ENCODE measurements around the gene MUCL3. TPM values are rescaled to one million over a fixed set of nuclear protein-coding genes. Genes with fewer than 3 reads are reported as not detected.
A peak's percentile ranks its signal among the peaks of the same experiment; 100 is the strongest.
"Not testable (repeated sequence)": the region's sequence is repeated elsewhere in the genome, so short reads cannot be mapped to it uniquely, and the experiment has no call there.

The MUCL3 gene
- total and polyA plus RNA-seq, 12 donors, result under 0.01 to 0.02 TPM; not detected in 10

GRCh38 chr6:30907758-30908591, 32.8 kb upstream of the MUCL3 start, which contains the start of gene GTF2H4:
Gene GTF2H4 (plus strand): TSS chr6:30908207.
- DNase-seq, result peak; percentile 95 to 99 (median 98)
- H3K36me3 ChIP-seq (replicated peaks in 1 of 2), result peaks cover 0 to 33% of the 10 kb centered on the region in 2 donors
- H3K4me3 ChIP-seq, result peak within 1 kb of the TSS; percentile 48 to 99 (median 56)
- H3K27me3 ChIP-seq, result no peaks in the 10 kb centered on the region
- intact Hi-C loops (cut with DNase I), result no loop called here
- peaks cover 5 to 11% of the 10 kb centered on the region in 2 donors for H3K4me1 ChIP-seq (replicated peaks in 1 of 2)
- no peak for TF ChIP-seq CTCF (IDR thresholded peaks at IDR 0.05)
- TF ChIP-seq POLR2A (IDR thresholded peaks at IDR 0.05), result peak in 1 of 2 donors; percentile 63
- no peaks in the 10 kb centered on the region for H3K9me3 ChIP-seq (replicated peaks in 1 of 3)
- 0 to 1% (median 1%) methylated on average over 33 to 49 of the region's 49 CpGs for WGBS, 4 donors
- peak within 1 kb of the TSS in 1 of 5 donors; percentile 29 for H3K27ac ChIP-seq

GRCh38 chr6:30908700-30909099, 32.1 kb upstream of the MUCL3 start:
- Histone ChIP-seq H3K9me3 (replicated peaks in 1 of 3) (no peaks in the 10 kb centered on the region), H3K36me3 (replicated peaks in 1 of 2) (peaks cover 0 to 33% of the 10 kb centered on the region in 2 donors), H3K27ac (no peak overlapping the region), H3K4me3 (peak overlapping the region in 3 of 4 donors; percentile 48 to 56 (median 55)), H3K4me1 (replicated peaks in 1 of 2) (peaks cover 5 to 16% of the 10 kb centered on the region in 2 donors), H3K27me3 (no peaks in the 10 kb centered on the region)
- intact Hi-C loops (cut with DNase I), result no loop called here
- TF ChIP-seq CTCF (IDR thresholded peaks at IDR 0.05) (no peak), POLR2A (IDR thresholded peaks at IDR 0.05) (no peak)
- WGBS, 4 donors, result 21 to 33% (median 23%) methylated on average over 2 of the region's 2 CpGs
- no peak for DNase-seq

GRCh38 chr6:30910473-30910872, 30.3 kb upstream of the MUCL3 start:
- intact Hi-C loops (cut with DNase I), result loop anchor here in 1 of 2 donors (5.0 kb wide), 1 partner anchor 33 kb away; no protein-coding TSS in a partner anchor
- Histone ChIP-seq H3K36me3 (replicated peaks in 1 of 2) (peaks cover 0 to 33% of the 10 kb centered on the region in 2 donors), H3K4me1 (replicated peaks in 1 of 2) (peaks cover 15 to 28% of the 10 kb centered on the region in 2 donors)
- WGBS, 4 donors, result 89 to 90% (median 89%) methylated on average over 3 to 12 of the region's 12 CpGs
- H3K27ac ChIP-seq; H3K9me3 ChIP-seq (replicated peaks in 1 of 3); H3K27me3 ChIP-seq; H3K4me3 ChIP-seq; DNase-seq: not testable (repeated sequence)

- Histone ChIP-seq H3K9me3 (replicated peaks in 1 of 3) (no peaks in the 10 kb centered on the region), H3K36me3 (replicated peaks in 1 of 2) (peaks cover 0 to 47% of the 10 kb centered on the region in 2 donors), H3K27me3 (no peaks in the 10 kb centered on the region), H3K4me1 (replicated peaks in 1 of 2) (peaks cover 15 to 35% of the 10 kb centered on the region in 2 donors), H3K4me3 (no peak overlapping the region), H3K27ac (peak overlapping the region in 2 of 5 donors; percentile 92 to 94)
- intact Hi-C loops (cut with DNase I), result loop anchor here in 1 of 2 donors (5.0 kb wide), 1 partner anchor 36 kb away; no protein-coding TSS in a partner anchor
- DNase-seq, result peak in 1 of 7 donors; percentile 35
- TF ChIP-seq CTCF (IDR thresholded peaks at IDR 0.05) (no peak), POLR2A (IDR thresholded peaks at IDR 0.05) (no peak)
- WGBS, 4 donors, result 86 to 90% (median 89%) methylated on average over 8 of the region's 8 CpGs
Measured at GRCh38 chr6:30912746-30913520, 27.8 kb upstream of the MUCL3 start.
